K562 (cell line): Measurements from ENCODE around the gene CEP89. TPM values are rescaled to one million over a fixed set of nuclear protein-coding genes. Genes with fewer than 3 reads are reported as not detected.
A peak's percentile ranks its signal among the peaks of the same experiment; 100 is the strongest.

Experiments
- BCLAF1 ChIP-seq, 2 experiments: fragments of 450-650 bp in 1 of 2; IDR thresholded peaks; 2 replicates each; pipeline ENCODE4 v1.6.1; 2011 to 2017; ENCODE audit warnings: low read depth in 2 of 2, antibody characterized with exemption in 1 of 2, borderline replicate concordance in 1 of 2, low read length in 1 of 2, mild to moderate bottlenecking in 1 of 2, mixed read lengths in 1 of 2; ENCODE audit not compliant: control insufficient read depth in 1 of 2
- CHCHD3 ChIP-seq: fragments of 250-450 bp; sonication (Bioruptor Pico); IDR thresholded peaks from 2 replicates; pipeline ENCODE4 v2.1.2; 2022; ENCODE audit warnings: mild to moderate bottlenecking
- ETS1 ChIP-seq: conservative IDR thresholded peaks from 2 replicates; pipeline ENCODE4 v1.6.1; 2011; ENCODE audit warnings: low read depth, mild to moderate bottlenecking, low read length; ENCODE audit not compliant: control insufficient read depth
- HMBOX1 ChIP-seq: sonication (generic); IDR thresholded peaks from 2 replicates; pipeline ENCODE4 v1.6.1; 2016
- KDM1A ChIP-seq, 2 experiments: fragments of 450-650 bp; IDR thresholded peaks; 2 replicates each; pipeline ENCODE4 v1.6.1; 2016; ENCODE audit warnings: mild to moderate bottlenecking in 2 of 2
- MNT ChIP-seq, 2 experiments: fragments of 450-650 bp; conservative IDR thresholded peaks; 2 replicates each; pipeline ENCODE4 v1.6.1; 2017; ENCODE audit warnings: mild to moderate bottlenecking in 2 of 2, moderate library complexity in 2 of 2
- YBX1 ChIP-seq: fragments of 450-650 bp; IDR thresholded peaks from 2 replicates; pipeline ENCODE4 v1.7.1; 2016; ENCODE audit warnings: mild to moderate bottlenecking
- ZBTB1 ChIP-seq: sonication (generic); formaldehyde crosslinking; IDR thresholded peaks from 2 replicates; pipeline ENCODE4 v1.8.1; 2023; ENCODE audit warnings: missing genetic modification reagents, low read depth, mild to moderate bottlenecking, borderline replicate concordance
- ZKSCAN3 ChIP-seq: fragments of 250-450 bp; sonication (Bioruptor Pico); IDR thresholded peaks from 2 replicates; pipeline ENCODE4 v1.4.0; 2020
- ZNF395 ChIP-seq: fragments of 200-800 bp; sonication (Bioruptor generic); IDR thresholded peaks from 2 replicates; pipeline ENCODE4 v1.6.1; 2017; ENCODE audit warnings: missing genetic modification characterization, missing compliant biosample characterization
- ZNF449 ChIP-seq: fragments of 250-450 bp; sonication (Bioruptor Pico); IDR thresholded peaks from 2 replicates; pipeline ENCODE4 v1.8.0; 2022; ENCODE audit warnings: moderate library complexity, mild to moderate bottlenecking, inconsistent platforms
- ZNF511 ChIP-seq: sonication (generic); formaldehyde crosslinking; IDR thresholded peaks from 2 replicates; pipeline ENCODE4 v1.8.0; 2022; ENCODE audit warnings: mild to moderate bottlenecking, missing genetic modification reagents
- ZNF766 ChIP-seq: fragments of 200-800 bp; sonication (Bioruptor generic); conservative IDR thresholded peaks from 2 replicates; pipeline ENCODE4 v1.6.1; 2016; ENCODE audit warnings: missing genetic modification characterization, missing compliant biosample characterization
- polyA plus RNA-seq, 8 experiments: library from polyadenylated mRNA; depleted of rRNA in 4 of 8; stranded (reverse) in 5 of 8; unstranded in 3 of 8; fragments of >200 nt; fragmentation: Nextera tagmentation in 2 of 8; fragmentation: Illumina TruSeq in 1 of 8; extraction: Ambion mirVana in 2 of 8; extraction: Trizol in 1 of 8; gene quantifications; 2 replicates each; pipeline versions ENCODE4 v1.2.1 to v1.2.3, GENCODE V29; 2011 to 2014; ENCODE audit warnings: inconsistent platforms in 1 of 8, missing spikeins in 1 of 8
- total RNA-seq, 7 experiments: library from RNA; depleted of rRNA in 6 of 7; stranded (reverse); fragments of >200 nt in 6 of 7; fragmentation: Illumina TruSeq in 2 of 7; extraction: Trizol in 2 of 7; gene quantifications; 2 replicates each; pipeline versions ENCODE4 v1.2.1 to v1.2.3, GENCODE V29; 2011 to 2021; ENCODE audit warnings: low replicate concordance in 1 of 7

CEP89 gene
- total and polyA plus RNA-seq, 9 of the 15 experiments (the other 6 are each of a cell fraction or from before 2014, with no cell fraction given), result 5.5 to 15.0 (median 7.2) TPM

- TF ChIP-seq KDM1A (IDR thresholded peaks at IDR 0.05) (peak; percentile 39 to 56; a peak in 2 of 4 replicates), ETS1 (no peak), ZBTB1 (CRISPR knock-in tag) (no peak), ZNF395 (CRISPR knock-in tag) (no peak), CHCHD3 (CRISPR knock-in tag) (no peak), ZNF766 (CRISPR knock-in tag) (peak; percentile 68; the same call in 1 of the 2 replicates), HMBOX1 (peak; percentile 58; the same call in 1 of the 2 replicates), ZKSCAN3 (CRISPR knock-in tag) (no peak), ZNF449 (CRISPR knock-in tag) (no peak), BCLAF1 (IDR thresholded peaks at IDR 0.05; ENCODE audit: borderline replicate concordance in 1 of 2, control insufficient read depth in 1 of 2, low read depth in 2 of 2, low read length in 1 of 2) (no peak), YBX1 (no peak), MNT (conservative IDR thresholded peaks at IDR 0.05) (no peak), ZNF511 (no peak)
These were observed 62.5 kb downstream of the CEP89 start (continued) for GRCh38 chr19:32909257-32909656.
